H9 (cell line): ENCODE data around the gene UCP3. TPM values are rescaled to one million over a fixed set of nuclear protein-coding genes. Genes with fewer than 3 reads are reported as not detected.

Source experiments
- DNase-seq: peaks from one replicate; pipeline ENCODE4 v3.0.0-alpha.2; 2017
- H2AFZ ChIP-seq: one replicate; pipeline ENCODE4 v1.6.1; 2013; ENCODE audit warnings: mild to moderate bottlenecking, low read length, control low read depth, moderate library complexity
- H2AK5ac ChIP-seq: 2 replicates; pipeline ENCODE4 v1.6.1; 2013; ENCODE audit warnings: low read length, control low read depth, mixed read lengths; ENCODE audit not compliant: insufficient read length
- H2BK120ac ChIP-seq: one replicate; pipeline ENCODE4 v1.6.1; 2013; ENCODE audit warnings: low read depth, mild to moderate bottlenecking, low read length, control low read depth, inconsistent platforms; ENCODE audit not compliant: poor library complexity, severe bottlenecking
- H2BK12ac ChIP-seq: 2 replicates; pipeline ENCODE4 v1.6.1; 2013; ENCODE audit warnings: low read length, control low read depth, mixed read lengths, low read depth; ENCODE audit not compliant: insufficient read length
- H2BK15ac ChIP-seq: 2 replicates; pipeline ENCODE4 v1.6.1; 2013; ENCODE audit warnings: low read depth, low read length, control low read depth
- H2BK20ac ChIP-seq: one replicate; pipeline ENCODE4 v1.6.1; 2013; ENCODE audit warnings: low read depth, mild to moderate bottlenecking, low read length, control low read depth, inconsistent platforms; ENCODE audit not compliant: poor library complexity, severe bottlenecking
- H2BK5ac ChIP-seq: 2 replicates; pipeline ENCODE4 v1.6.1; 2013; ENCODE audit warnings: low read length, control low read depth, mixed read lengths; ENCODE audit not compliant: insufficient read length
- H3K14ac ChIP-seq: 2 replicates; pipeline ENCODE4 v1.6.1; 2013; ENCODE audit warnings: low read length, control low read depth; ENCODE audit not compliant: insufficient read depth
- H3K18ac ChIP-seq: 2 replicates; pipeline ENCODE4 v1.6.1; 2013; ENCODE audit warnings: low read depth, mild to moderate bottlenecking, mixed read lengths, low read length, control low read depth; ENCODE audit not compliant: insufficient read length
- H3K23ac ChIP-seq: 2 replicates; pipeline ENCODE4 v1.6.1; 2013; ENCODE audit warnings: low read length, control low read depth, mixed read lengths, low read depth; ENCODE audit not compliant: insufficient read length
- H3K23me2 ChIP-seq: 2 replicates; pipeline ENCODE4 v1.6.1; 2013; ENCODE audit warnings: low read depth, mild to moderate bottlenecking, mixed read lengths, low read length, control low read depth; ENCODE audit not compliant: insufficient read length, poor library complexity, severe bottlenecking
- H3K27ac ChIP-seq: 2 replicates; pipeline ENCODE4 v1.5.1; 2013; ENCODE audit warnings: low read length, control low read depth, mixed read lengths, low read depth; ENCODE audit not compliant: insufficient read length
- H3K27me3 ChIP-seq: 2 replicates; pipeline ENCODE4 v1.6.1; 2013; ENCODE audit warnings: low read length, control low read depth, inconsistent platforms; ENCODE audit not compliant: insufficient read depth
- H3K4ac ChIP-seq: 2 replicates; pipeline ENCODE4 v1.6.1; 2013; ENCODE audit warnings: low read depth, mild to moderate bottlenecking, control low read depth, inconsistent platforms, low read length, moderate library complexity
- H3K4me1 ChIP-seq: 2 replicates; pipeline ENCODE4 v1.6.1; 2013; ENCODE audit warnings: low read length, control low read depth, inconsistent platforms; ENCODE audit not compliant: insufficient read depth
- H3K4me2 ChIP-seq: 2 replicates; pipeline ENCODE4 v1.6.1; 2013; ENCODE audit warnings: low read length, control low read depth, mixed read lengths; ENCODE audit not compliant: insufficient read length, insufficient read depth
- H3K56ac ChIP-seq: 2 replicates; pipeline ENCODE4 v1.6.1; 2013; ENCODE audit warnings: low read depth, mild to moderate bottlenecking, mixed read lengths, low read length, control low read depth; ENCODE audit not compliant: insufficient read length
- H3K79me1 ChIP-seq: 2 replicates; pipeline ENCODE4 v1.6.1; 2013; ENCODE audit warnings: low read depth, mild to moderate bottlenecking, moderate library complexity, low read length, control low read depth, inconsistent platforms; ENCODE audit not compliant: insufficient read depth, poor library complexity, severe bottlenecking
- H3K79me2 ChIP-seq: 2 replicates; pipeline ENCODE4 v1.6.1; 2013; ENCODE audit warnings: low read length, control low read depth, inconsistent platforms; ENCODE audit not compliant: insufficient read depth
- H3K9ac ChIP-seq: 2 replicates; pipeline ENCODE4 v1.6.1; 2013; ENCODE audit warnings: low read length, control low read depth, mixed read lengths; ENCODE audit not compliant: insufficient read length; ENCODE audit errors: extremely low read depth
- H3K9me3 ChIP-seq: one replicate; pipeline ENCODE4 v1.6.1; 2013; ENCODE audit warnings: low read depth, low read length, inconsistent platforms; ENCODE audit not compliant: control insufficient read depth
- H3T11ph ChIP-seq: one replicate; pipeline ENCODE4 v1.6.1; 2013; ENCODE audit warnings: mild to moderate bottlenecking, low read length, control low read depth, inconsistent platforms
- H4K20me1 ChIP-seq: one replicate; pipeline ENCODE4 v1.6.1; 2013; ENCODE audit not compliant: control insufficient read depth, insufficient read length, insufficient read depth
- H4K5ac ChIP-seq: 2 replicates; pipeline ENCODE4 v1.6.1; 2013; ENCODE audit warnings: low read depth, mild to moderate bottlenecking, mixed read lengths, low read length, control low read depth; ENCODE audit not compliant: insufficient read length
- H4K8ac ChIP-seq: replicated peaks from 2 replicates; pipeline ENCODE4 v1.6.1; 2013; ENCODE audit warnings: low read length, control low read depth, mixed read lengths, low read depth; ENCODE audit not compliant: insufficient read length
- H4K91ac ChIP-seq: 2 replicates; pipeline ENCODE4 v1.6.1; 2013; ENCODE audit warnings: low read depth, mild to moderate bottlenecking, moderate library complexity, mixed read lengths, low read length, control low read depth; ENCODE audit not compliant: insufficient read length
- H3K27ac Mint-ChIP-seq, 3 experiments: 2 replicates in 2 of 3; 3 replicates in 1 of 3; pipeline ENCODE4 v1.8.0; 2020 to 2021; ENCODE audit warnings: mixed read lengths in 3 of 3, mild to moderate bottlenecking in 1 of 3, moderate library complexity in 1 of 3
- H3K27me3 Mint-ChIP-seq: 2 replicates; pipeline ENCODE4 v1.8.0; 2021; ENCODE audit warnings: low read depth, mild to moderate bottlenecking, moderate library complexity, mixed read lengths
- H3K36me3 Mint-ChIP-seq, 3 experiments: 2 replicates in 2 of 3; 3 replicates in 1 of 3; pipeline ENCODE4 v1.8.0; 2020 to 2021; ENCODE audit warnings: low read depth in 3 of 3, mixed read lengths in 3 of 3; ENCODE audit not compliant: insufficient read depth in 1 of 3
- H3K4me1 Mint-ChIP-seq, 2 experiments: 2 replicates each; pipeline ENCODE4 v1.8.0; 2020; ENCODE audit warnings: mixed read lengths in 2 of 2
- H3K4me3 Mint-ChIP-seq, 2 experiments: 2 replicates in 1 of 2; 3 replicates in 1 of 2; pipeline ENCODE4 v1.8.0; 2020 to 2021; ENCODE audit warnings: mild to moderate bottlenecking in 2 of 2, mixed read lengths in 2 of 2, moderate library complexity in 1 of 2
- H3K9me3 Mint-ChIP-seq, 2 experiments: 2 replicates in 1 of 2; 3 replicates in 1 of 2; pipeline ENCODE4 v1.8.0; 2020; ENCODE audit warnings: mild to moderate bottlenecking in 2 of 2, mixed read lengths in 2 of 2, moderate library complexity in 1 of 2
- WGBS: extraction: QIAGEN DNeasy Blood & Tissue Kit; methylation state at CpG from one replicate; pipeline ENCODE4 v1.1.7; 2013; ENCODE audit warnings: missing lambda C conversion rate, low lambda C conversion rate, mixed read lengths; ENCODE audit not compliant: insufficient read length; ENCODE audit errors: extremely low coverage; 5-methylcytosine and 5-hydroxymethylcytosine counted together
- total RNA-seq: library from RNA; stranded (reverse); gene quantifications from 2 replicates; pipeline ENCODE4 v1.2.1, GENCODE V29; 2021
- TF ChIP-seq, protein P1 (sequence below): fragments of 200-600 bp; sonication (generic); conservative IDR thresholded peaks from 3 replicates; pipeline ENCODE4 v1.8.0; 2021; ENCODE audit warnings: antibody characterized with exemption, mild to moderate bottlenecking

Gene UCP3
- total RNA-seq, 1 experiment from 2014 or later, result 0.85 TPM

DNA sequence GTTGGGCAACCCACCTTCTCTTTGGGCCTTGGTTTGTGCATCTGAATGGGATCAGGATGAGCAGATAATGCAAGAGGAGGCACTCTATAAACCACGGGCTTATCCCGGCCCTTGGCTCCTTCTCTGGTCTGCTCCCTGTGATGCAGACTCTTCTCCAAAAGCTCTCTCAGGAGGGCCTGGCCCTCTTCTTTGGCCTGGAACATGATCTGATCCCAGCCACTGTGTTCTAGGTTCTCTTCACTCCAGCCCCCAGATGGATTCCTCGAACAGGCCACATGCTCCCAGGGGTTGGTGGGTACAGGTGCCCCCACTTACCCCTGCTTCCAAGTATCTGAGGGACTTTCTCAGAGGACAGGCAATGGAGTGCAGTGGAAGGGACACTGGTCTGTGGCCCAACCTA, 8.7 kb upstream of the UCP3 start:
- no peaks in the 10 kb centered on the region for H4K20me1 ChIP-seq
- no peak overlapping the region for H2BK5ac ChIP-seq
- H3K27ac ChIP-seq, result no peak overlapping the region
- H3K9ac ChIP-seq, result no peak overlapping the region
- H2BK120ac ChIP-seq, result no peak overlapping the region
- H4K91ac ChIP-seq, result no peak overlapping the region
- no peak overlapping the region for H2AFZ ChIP-seq
- H3K79me2 ChIP-seq, result no peaks in the 10 kb centered on the region
- no peak overlapping the region for H2AK5ac ChIP-seq
- no peak for DNase-seq
- H3K4me1 ChIP-seq, result no peaks in the 10 kb centered on the region
- no peak overlapping the region for H2BK20ac ChIP-seq
- WGBS, result no CpG with 5 or more reads among the region's 3 CpGs
- TF ChIP-seq, protein P1, sequence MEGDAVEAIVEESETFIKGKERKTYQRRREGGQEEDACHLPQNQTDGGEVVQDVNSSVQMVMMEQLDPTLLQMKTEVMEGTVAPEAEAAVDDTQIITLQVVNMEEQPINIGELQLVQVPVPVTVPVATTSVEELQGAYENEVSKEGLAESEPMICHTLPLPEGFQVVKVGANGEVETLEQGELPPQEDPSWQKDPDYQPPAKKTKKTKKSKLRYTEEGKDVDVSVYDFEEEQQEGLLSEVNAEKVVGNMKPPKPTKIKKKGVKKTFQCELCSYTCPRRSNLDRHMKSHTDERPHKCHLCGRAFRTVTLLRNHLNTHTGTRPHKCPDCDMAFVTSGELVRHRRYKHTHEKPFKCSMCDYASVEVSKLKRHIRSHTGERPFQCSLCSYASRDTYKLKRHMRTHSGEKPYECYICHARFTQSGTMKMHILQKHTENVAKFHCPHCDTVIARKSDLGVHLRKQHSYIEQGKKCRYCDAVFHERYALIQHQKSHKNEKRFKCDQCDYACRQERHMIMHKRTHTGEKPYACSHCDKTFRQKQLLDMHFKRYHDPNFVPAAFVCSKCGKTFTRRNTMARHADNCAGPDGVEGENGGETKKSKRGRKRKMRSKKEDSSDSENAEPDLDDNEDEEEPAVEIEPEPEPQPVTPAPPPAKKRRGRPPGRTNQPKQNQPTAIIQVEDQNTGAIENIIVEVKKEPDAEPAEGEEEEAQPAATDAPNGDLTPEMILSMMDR, result no peak
- no peaks in the 10 kb centered on the region for H3K79me1 ChIP-seq
- no peaks in the 10 kb centered on the region for H3K23me2 ChIP-seq
- no peaks in the 10 kb centered on the region for H3K27me3 ChIP-seq
- H3K27me3 Mint-ChIP-seq, result no peaks in the 10 kb centered on the region; the same call in 1 of the 2 replicates
- H3K14ac ChIP-seq, result no peak overlapping the region
- H3K4me2 ChIP-seq, result no peak overlapping the region
- no peak overlapping the region for H3K4me3 Mint-ChIP-seq
- no peak overlapping the region for H3T11ph ChIP-seq
- peaks cover 0 to 20% (median 9%) of the 10 kb centered on the region in 3 experiments; a peak in 5 of 7 replicates for H3K36me3 Mint-ChIP-seq
- H3K56ac ChIP-seq, result no peak overlapping the region
- H3K23ac ChIP-seq, result no peak overlapping the region
- no peak overlapping the region for H3K27ac Mint-ChIP-seq
- no peaks in the 10 kb centered on the region for H3K4me1 Mint-ChIP-seq
- H3K9me3 Mint-ChIP-seq, result no peaks in the 10 kb centered on the region
- H4K5ac ChIP-seq, result no peak overlapping the region
- H3K9me3 ChIP-seq, result no peaks in the 10 kb centered on the region
- H2BK12ac ChIP-seq, result no peak overlapping the region
- no peak overlapping the region for H3K18ac ChIP-seq
- H3K4ac ChIP-seq, result no peak overlapping the region
- no peak overlapping the region for H2BK15ac ChIP-seq
- no peak overlapping the region for H4K8ac ChIP-seq
